HG02588 (cell line): ENCODE measurements around the gene MAP2K7.

Source experiments
- ATAC-seq: cut with Tn5 transposase; IDR thresholded peaks from one replicate; pipeline ENCODE4 v1.9.1; 2021; ENCODE audit warnings: mild to moderate bottlenecking, moderate library complexity; ENCODE audit not compliant: unreplicated experiment

MAP2K7 gene

DNA sequence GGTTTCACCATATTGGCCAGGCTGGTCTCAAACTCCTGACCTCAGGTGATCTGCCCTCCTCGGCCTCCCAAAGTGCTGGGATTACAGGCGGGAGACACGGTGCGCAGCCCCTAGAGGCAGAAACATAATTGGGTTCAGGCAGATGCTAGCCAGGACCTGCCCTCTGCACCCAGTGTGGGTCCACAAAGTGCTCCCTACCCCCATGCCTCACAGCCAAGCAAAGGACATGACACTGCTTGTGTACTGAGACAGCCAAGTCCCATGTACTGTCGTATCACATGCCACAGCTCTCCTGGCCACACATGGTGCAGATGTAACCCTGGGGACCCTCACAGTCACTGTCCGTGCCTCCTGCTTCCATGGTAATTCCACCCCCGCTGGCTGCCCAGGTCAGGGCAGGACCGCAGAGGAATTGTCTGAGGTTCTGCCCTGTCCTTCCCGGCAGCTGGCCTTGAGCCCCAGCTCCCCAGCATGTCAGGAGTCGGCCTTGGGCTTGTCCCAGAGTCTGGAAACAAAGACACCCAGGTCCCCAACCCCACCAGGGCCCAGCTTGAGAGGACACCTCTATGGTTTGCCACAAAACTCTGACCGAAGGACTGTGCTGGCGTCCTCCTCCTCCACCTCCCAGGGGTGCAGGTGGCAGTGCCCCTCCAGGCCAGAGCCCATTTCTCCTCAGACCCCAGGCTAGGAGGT, 37.1 kb upstream of the MAP2K7 start:
- ATAC-seq = no peak

DNA sequence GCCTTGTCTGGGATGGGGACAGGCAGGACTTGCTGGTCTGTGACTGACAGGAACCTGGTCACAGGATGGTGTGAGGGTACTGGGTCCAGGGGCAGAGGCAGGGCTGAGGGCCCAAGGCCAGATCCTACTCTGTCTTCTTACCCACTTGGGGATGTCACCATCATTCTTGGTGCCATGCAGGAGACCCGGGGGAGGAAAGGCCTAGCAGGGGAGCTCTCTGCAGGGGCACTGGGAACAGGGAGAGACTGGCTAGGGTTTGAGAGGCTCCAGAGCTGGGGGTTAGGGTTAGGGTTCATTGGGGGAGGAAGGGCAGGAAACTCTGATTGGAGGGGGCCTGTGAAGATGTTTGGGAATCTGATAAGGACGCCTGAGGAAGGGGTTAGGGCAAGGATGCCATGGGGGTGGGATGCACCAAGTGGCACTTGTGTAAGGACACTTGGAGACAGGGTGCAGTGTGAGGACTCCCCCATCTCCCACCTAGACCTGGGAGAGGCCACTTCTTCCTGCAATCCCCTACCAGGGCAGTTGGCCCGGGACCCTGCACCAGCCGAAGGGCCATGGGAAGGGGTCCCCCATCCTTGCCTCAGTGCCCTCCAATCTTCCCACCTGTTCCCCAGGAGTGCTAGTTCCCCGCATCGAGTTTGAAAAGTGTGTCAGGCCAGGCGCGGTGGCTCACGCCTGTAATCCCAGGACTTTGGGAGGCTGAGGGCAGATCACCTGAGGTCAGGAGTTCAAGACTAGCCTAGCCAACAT, 36.4 kb upstream of the MAP2K7 start:
- ATAC-seq = no peak

GRCh38 chr19:7868326-7868670, 35.4 kb upstream of the MAP2K7 start:
- no peak for ATAC-seq

- peak; percentile 58 for ATAC-seq
Measured at GRCh38 chr19:7868671-7869452, 34.8 kb upstream of the MAP2K7 start.

DNA sequence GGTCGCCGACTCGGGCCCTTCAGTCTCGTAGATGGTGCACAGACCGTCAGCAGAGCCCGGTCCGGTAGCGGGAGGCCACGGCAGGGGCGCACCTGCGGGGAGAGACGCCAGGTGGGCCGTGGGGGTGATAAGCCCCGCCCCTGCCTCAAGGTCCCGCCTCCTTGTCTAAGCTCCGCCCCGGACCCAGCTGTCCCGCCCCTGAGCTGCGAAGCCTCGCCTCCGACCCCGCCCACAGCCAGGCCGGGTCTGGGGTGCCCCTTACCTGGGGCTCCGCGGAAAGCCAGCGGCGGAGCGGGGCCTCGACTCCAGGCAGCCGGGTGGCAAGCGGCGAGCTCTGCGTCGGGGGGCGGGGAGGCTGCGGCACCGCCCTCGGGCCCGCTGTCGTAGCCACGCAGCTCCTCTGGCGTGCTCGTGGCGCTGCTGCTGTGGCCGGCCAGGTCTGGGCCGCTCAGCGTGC, 34.2 kb upstream of the MAP2K7 start:
- peak; percentile 45 for ATAC-seq

GRCh38 chr19:7869910-7870511, 33.7 kb upstream of the MAP2K7 start:
- no peak for ATAC-seq

GRCh38 chr19:7870571-7871436, 32.9 kb upstream of the MAP2K7 start:
- no peak for ATAC-seq

- ATAC-seq = no peak
Measured at GRCh38 chr19:7871437-7872305, 32.0 kb upstream of the MAP2K7 start.

- ATAC-seq = no peak
Measured at GRCh38 chr19:7872306-7873204, 31.1 kb upstream of the MAP2K7 start.

- no peak for ATAC-seq
Measured at GRCh38 chr19:7873304-7874075, 30.2 kb upstream of the MAP2K7 start.

DNA sequence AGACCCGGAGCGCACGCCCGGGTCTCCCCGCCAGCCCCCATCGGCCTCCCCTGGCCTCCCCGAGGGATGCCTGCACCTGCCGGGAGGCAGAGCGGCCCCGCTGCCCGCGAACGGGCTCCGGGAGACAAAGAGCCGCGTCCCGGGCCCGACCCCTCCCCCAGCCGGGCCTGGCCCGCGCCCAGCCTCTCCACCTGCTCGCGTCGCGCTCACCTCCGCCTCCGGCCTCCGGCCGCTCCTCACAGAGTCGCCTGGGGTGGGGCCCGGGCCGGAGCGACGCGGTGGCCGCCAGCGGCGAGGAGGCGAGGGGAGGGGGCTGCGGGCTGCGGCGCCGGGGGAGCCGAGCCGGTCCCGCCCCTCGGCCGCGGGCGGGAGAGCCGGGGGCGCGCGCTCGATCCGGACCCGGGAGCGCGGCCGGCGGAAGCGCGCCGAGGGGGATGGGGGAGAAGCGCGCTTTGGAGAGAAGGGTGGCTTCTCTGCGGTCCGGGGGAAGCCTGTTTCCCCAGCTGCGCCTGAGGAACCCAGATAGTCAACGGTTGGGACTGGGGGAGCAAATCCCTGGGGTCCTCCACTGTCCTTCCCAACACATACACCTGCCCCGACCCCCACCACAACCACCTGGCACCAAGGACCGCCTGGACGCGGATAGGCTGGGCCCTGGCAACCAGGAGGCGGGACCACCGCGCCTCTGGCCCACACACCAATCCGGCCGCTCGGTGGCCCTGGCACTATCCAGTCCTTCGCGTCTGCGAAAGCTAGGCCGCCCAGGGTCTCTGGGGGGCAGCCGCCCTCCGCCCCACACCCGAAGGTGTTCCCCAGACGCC, 29.4 kb upstream of the MAP2K7 start, which contains the start of gene PRR36:
PRR36 (minus strand) TSS at position 315 of the 821 bp plus-strand sequence. CDS start 701 bp downstream, outside the sequence.
- ATAC-seq = no peak

DNA sequence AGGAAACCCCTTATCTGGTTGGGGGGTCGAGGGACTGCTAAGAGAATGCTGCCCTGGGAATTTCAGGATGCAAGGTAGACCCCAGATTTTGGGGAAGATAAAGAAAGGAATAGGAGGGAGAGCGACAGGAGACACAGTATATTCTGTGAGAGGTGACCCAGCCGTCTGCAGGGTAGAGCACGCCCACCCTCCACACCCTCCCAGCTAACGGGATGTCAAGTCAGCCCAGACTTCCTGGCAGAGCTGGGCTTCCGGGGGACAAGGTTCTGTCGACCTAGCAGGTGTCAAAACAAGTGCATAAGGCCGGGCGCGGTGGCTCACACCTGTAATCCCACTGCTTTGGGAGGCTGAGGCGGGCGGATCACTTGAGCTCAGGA, 28.8 kb upstream of the MAP2K7 start:
- ATAC-seq = no peak

DNA sequence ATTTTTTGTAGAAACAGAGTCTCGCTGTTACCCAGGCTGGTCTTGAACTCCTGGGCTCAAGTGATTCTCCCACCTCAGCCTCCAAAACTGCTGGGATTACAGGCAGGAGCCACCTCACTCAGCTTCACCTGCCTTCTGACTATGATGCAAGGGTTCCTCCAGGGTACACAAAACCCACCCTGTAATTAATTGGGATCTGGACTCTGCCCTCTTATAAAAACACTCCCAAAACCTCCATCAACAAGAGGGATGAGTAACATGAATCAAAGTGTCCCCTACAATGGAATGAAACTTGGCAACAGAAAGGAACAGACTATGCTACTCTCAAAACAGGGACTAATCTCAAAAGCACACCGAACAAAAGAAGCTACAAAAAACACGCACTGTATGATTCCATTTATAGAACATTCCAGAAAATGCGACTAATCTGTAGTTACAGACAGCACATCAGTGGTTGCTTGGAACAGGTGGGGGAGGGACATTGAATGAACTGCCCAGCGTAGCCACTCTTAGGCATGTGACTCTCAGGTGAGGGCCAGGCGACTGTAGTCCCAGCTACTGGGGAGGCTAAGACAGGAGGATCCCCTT, 26.3 kb upstream of the MAP2K7 start:
- ATAC-seq = no peak

DNA sequence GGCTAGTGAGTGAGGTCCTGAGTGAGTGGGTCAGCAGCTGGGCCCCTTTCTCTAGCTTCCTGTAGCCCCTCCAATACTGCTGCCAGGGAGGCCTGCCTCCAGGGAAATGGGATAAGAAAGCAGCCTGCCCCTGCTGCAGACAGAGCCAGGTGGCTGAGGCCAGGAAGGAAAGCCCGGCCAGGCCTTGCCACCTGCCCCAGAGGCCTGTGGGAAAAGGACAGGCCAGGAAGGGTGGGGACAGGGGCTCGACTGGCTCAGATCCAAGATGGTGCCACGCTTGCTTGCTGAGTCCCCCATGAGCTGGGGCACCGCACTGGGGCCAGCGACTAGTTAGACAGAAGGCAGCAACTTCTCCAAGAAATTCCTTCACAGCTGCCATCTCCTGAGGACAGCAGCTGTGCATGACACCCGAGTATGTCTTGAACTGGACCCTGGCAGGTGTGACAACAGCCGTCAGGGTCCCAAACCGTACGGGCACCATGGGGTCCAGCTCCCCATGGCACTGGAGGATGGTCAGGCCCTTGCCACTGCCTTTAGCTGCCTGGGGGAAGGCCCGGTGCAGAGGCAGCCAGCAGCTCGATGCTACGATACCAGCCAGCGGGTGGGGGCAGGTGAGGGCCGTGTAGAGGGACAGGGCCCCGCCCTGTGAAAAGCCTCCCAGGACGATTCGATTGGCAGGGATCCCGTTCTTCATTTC, 24.4 kb upstream of the MAP2K7 start:
- no peak for ATAC-seq

DNA sequence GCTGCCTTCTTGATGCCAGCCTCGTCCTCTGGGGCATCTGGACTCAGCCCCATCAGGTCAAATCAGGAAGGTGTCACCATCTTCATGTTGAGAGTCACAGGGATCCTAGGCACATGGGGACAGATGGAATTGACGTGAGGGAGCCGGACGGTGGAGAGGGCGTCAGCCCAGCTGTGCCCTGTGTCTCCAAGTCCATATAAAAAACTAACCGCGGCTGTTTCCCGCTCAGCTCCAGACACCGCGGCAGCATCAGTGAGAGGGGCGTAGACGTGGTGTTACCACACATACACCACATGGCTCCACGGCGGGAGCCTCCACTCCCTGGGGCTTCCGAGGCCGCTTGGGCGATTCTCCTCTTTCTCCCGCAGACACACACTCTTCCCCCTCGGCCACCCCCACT, 23.8 kb upstream of the MAP2K7 start:
- no peak for ATAC-seq

DNA sequence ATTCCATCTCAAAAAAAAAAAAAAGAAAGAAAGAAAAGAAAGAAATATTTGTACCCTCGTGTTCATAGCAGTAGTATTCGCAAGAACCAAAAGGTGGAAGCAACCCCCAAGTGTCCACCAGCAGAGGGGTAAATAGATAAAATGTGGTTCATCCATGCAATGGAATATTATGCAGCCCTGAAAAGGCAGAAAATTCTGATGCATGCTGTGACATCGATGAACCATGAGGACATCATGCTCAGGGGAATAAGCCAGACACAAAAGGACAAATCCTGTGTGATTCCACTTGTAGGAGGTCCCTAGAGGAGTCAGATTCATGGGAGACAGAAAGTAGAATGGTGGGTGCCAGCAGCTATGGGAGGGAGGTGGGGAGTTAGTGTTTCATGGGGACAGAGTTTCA, 21.8 kb upstream of the MAP2K7 start:
- no peak for ATAC-seq
